ENCODE data around the gene THYN1. TPM values are rescaled to one million over a fixed set of nuclear protein-coding genes. Genes with fewer than 3 reads are reported as not detected.

The THYN1 gene
- total and polyA plus RNA-seq, 11 donors: 34.1 to 59.4 (median 41.9) TPM

GRCh38 chr11:134292661-134293060 is 39.5 kb upstream of the THYN1 start:
- TF ChIP-seq, protein P1, sequence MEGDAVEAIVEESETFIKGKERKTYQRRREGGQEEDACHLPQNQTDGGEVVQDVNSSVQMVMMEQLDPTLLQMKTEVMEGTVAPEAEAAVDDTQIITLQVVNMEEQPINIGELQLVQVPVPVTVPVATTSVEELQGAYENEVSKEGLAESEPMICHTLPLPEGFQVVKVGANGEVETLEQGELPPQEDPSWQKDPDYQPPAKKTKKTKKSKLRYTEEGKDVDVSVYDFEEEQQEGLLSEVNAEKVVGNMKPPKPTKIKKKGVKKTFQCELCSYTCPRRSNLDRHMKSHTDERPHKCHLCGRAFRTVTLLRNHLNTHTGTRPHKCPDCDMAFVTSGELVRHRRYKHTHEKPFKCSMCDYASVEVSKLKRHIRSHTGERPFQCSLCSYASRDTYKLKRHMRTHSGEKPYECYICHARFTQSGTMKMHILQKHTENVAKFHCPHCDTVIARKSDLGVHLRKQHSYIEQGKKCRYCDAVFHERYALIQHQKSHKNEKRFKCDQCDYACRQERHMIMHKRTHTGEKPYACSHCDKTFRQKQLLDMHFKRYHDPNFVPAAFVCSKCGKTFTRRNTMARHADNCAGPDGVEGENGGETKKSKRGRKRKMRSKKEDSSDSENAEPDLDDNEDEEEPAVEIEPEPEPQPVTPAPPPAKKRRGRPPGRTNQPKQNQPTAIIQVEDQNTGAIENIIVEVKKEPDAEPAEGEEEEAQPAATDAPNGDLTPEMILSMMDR (IDR thresholded peaks at IDR 0.05): no peak
- TF ChIP-seq POLR2A (IDR thresholded peaks at IDR 0.05): no peak
- intact Hi-C loops (cut with DNase I): no loop called here
- H3K4me1 ChIP-seq: no peaks in the 10 kb centered on the region
- DNase-seq (no peak), ATAC-seq (no peak)
- no peak overlapping the region for H3K27ac ChIP-seq
- no peak overlapping the region for H3K4me3 ChIP-seq
- no peaks in the 10 kb centered on the region for H3K9me3 ChIP-seq
- WGBS, 4 donors: 73 to 88% (median 81%) methylated on average over 12 to 15 of the region's 15 CpGs
- H3K27me3 ChIP-seq: peaks cover 0 to 8% (median 0%) of the 10 kb centered on the region in 9 donors
- no peaks in the 10 kb centered on the region for H3K36me3 ChIP-seq

GRCh38 chr11:134291196-134291595 is 38.0 kb upstream of the THYN1 start:
- Histone ChIP-seq H3K27ac (no peak overlapping the region), H3K9me3 (no peaks in the 10 kb centered on the region), H3K4me1 (no peaks in the 10 kb centered on the region), H3K36me3 (no peaks in the 10 kb centered on the region), H3K27me3 (peaks cover 0 to 8% (median 0%) of the 10 kb centered on the region in 9 donors), H3K4me3 (no peak overlapping the region)
- intact Hi-C loops (cut with DNase I): no loop called here
- DNase-seq: no peak
- 75 to 96% (median 90%) methylated on average over 6 of the region's 6 CpGs for WGBS, 4 donors
- no peak for ATAC-seq
- TF ChIP-seq, protein P1 (IDR thresholded peaks at IDR 0.05): no peak
- TF ChIP-seq POLR2A (IDR thresholded peaks at IDR 0.05): no peak

DNA sequence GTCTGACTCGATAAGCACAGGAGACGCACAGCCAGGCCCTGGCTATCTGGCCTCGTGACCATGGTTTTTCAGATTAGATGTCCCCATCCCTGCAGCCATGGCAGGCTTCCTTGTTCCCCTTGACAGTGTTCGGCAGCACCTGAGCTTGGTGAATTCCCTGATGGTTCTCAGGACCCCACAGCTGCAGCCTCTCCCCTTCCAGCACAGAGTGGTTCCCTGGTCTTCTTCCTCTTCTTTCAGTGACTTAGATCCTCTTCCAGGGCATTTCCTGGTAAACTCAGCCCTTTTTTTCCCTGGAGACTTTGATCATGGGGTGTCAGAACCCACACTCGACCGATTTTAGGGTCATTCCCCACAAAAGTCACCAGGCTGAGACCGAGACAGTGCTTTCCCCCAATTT is 37.5 kb upstream of the THYN1 start:
- Histone ChIP-seq H3K4me1 (no peaks in the 10 kb centered on the region), H3K9me3 (no peaks in the 10 kb centered on the region), H3K27me3 (peaks cover 0 to 8% (median 0%) of the 10 kb centered on the region in 9 donors), H3K27ac (no peak overlapping the region), H3K4me3 (no peak overlapping the region), H3K36me3 (no peaks in the 10 kb centered on the region)
- intact Hi-C loops (cut with DNase I): no loop called here
- TF ChIP-seq, protein P1 (IDR thresholded peaks at IDR 0.05): no peak
- TF ChIP-seq POLR2A (IDR thresholded peaks at IDR 0.05): no peak
- WGBS, 4 donors: 68 to 81% (median 80%) methylated on average over 7 of the region's 7 CpGs
- DNase-seq: no peak
- no peak for ATAC-seq

DNA sequence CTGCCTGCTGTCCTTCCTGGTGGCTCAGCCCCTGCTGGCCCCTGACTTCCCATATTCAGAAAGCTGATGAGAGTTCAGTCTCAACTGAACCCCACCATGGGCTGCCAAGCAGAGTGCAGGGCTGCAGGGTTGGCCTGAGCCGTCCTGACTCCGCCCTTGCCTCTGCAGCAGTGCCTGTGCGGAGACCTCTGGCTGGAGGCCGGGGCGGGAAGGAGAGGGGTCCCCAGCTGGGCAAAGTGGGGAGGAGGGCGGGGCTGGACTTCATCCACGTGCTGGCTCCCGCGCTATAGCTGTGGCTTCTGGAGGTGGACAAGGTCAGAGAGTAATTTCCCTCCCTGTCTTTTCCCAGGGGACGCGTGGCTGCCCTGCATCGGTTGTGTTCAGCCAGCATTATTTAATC is 36.6 kb upstream of the THYN1 start:
- intact Hi-C loops (cut with DNase I): no loop called here
- no peaks in the 10 kb centered on the region for H3K9me3 ChIP-seq
- TF ChIP-seq, protein P1 (IDR thresholded peaks at IDR 0.05): no peak
- no peak for TF ChIP-seq POLR2A (IDR thresholded peaks at IDR 0.05)
- 37 to 52% (median 43%) methylated on average over 9 to 12 of the region's 12 CpGs for WGBS, 4 donors
- H3K27ac ChIP-seq: no peak overlapping the region
- peak in 2 of 4 donors; percentile 18 to 20 for ATAC-seq
- H3K4me1 ChIP-seq: no peaks in the 10 kb centered on the region
- DNase-seq: no peak
- no peak overlapping the region for H3K4me3 ChIP-seq
- H3K36me3 ChIP-seq: no peaks in the 10 kb centered on the region
- peaks cover 0 to 8% (median 0%) of the 10 kb centered on the region in 9 donors for H3K27me3 ChIP-seq

Measured in heart left ventricle (tissue), 16 donors.